GM12878 (cell line): ENCODE measurements around the gene SPAAR. TPM values are rescaled to one million over a fixed set of nuclear protein-coding genes. Genes with fewer than 3 reads are reported as not detected.

ENCODE experiments used
- ATAC-seq: fragments of 200-7000 bp; cut with Tn5 transposase; 3 replicates; pipeline ENCODE4 v1.9.1; 2020; ENCODE audit warnings: mild to moderate bottlenecking, moderate library complexity
- BruUV-seq: library from RNA; stranded (reverse); fragments of 400-500 nt; replicated peaks from 2 replicates; lab custom pipeline; 2021; lab: Mats Ljungman, UMichigan
- CTCF ChIA-PET: fragments of 300-600 bp; sonication (Branson Sonifier 250); formaldehyde crosslinking; extraction: SDS; loops from one replicate; lab custom pipeline; 2021; ENCODE audit warnings: inconsistent platforms; lab: Yijun Ruan, JAX
- POLR2A ChIA-PET: fragments of 350-600 bp; formaldehyde crosslinking; extraction: SDS; loops from one replicate; lab custom pipeline; 2021; ENCODE audit warnings: inconsistent platforms; lab: Charles Lee
- RAD21 ChIA-PET: fragments of 300-600 bp; sonication (Branson Sonifier 250); formaldehyde crosslinking; loops from one replicate; lab custom pipeline; 2023; ENCODE audit warnings: antibody characterized with exemption; ENCODE audit not compliant: unreplicated experiment; lab: Charles Lee
- SMC1A ChIA-PET: fragments of 300-600 bp; sonication (Branson Sonifier 250); formaldehyde crosslinking; loops from one replicate; lab custom pipeline; 2023; ENCODE audit not compliant: unreplicated experiment, uncharacterized antibody; lab: Charles Lee
- DNase-seq: peaks from one replicate; pipeline ENCODE4 v3.0.0-alpha.2; 2011; ENCODE audit warnings: low read depth, low spot score
- FAIRE-seq: peaks from 3 replicates; lab custom pipeline; 2011; peaks lifted over from hg19 to GRCh38; lab: Jason Lieb, UNC
- H2AFZ ChIP-seq: 2 replicates; pipeline ENCODE4 v1.6.0; 2011; ENCODE audit warnings: low read depth, low read length, control low read depth; ENCODE audit not compliant: control insufficient read depth
- H3K27ac ChIP-seq: 2 replicates; pipeline ENCODE4 v1.5.1; 2011; ENCODE audit warnings: control low read depth; ENCODE audit not compliant: control insufficient read depth, insufficient read depth
- H3K27me3 ChIP-seq, 2 experiments: replicated peaks in 1 of 2; 2 replicates each; pipeline versions ENCODE4 v1.6.0 to v1.6.1; 2011; ENCODE audit warnings: low read length in 1 of 2; ENCODE audit not compliant: control insufficient read depth in 2 of 2, insufficient read depth in 2 of 2
- H3K36me3 ChIP-seq, 2 experiments: 2 replicates each; pipeline ENCODE4 v1.5.1; 2011; ENCODE audit warnings: low read length in 1 of 2; ENCODE audit not compliant: control insufficient read depth in 2 of 2, insufficient read depth in 2 of 2
- H3K4me1 ChIP-seq: 2 replicates; pipeline ENCODE4 v1.6.1; 2011; ENCODE audit warnings: mild to moderate bottlenecking, low read length, moderate library complexity, mixed read lengths; ENCODE audit not compliant: control insufficient read depth, insufficient read depth
- H3K4me2 ChIP-seq: 2 replicates; pipeline ENCODE4 v1.6.0; 2011; ENCODE audit warnings: control low read depth; ENCODE audit not compliant: control insufficient read depth, insufficient read depth
- H3K4me3 ChIP-seq: fragments of 200-600 bp; sonication (generic); 2 replicates; pipeline ENCODE4 v1.5.1; 2016
- H3K79me2 ChIP-seq: 2 replicates; pipeline ENCODE4 v1.6.0; 2011; ENCODE audit warnings: low read length; ENCODE audit not compliant: control insufficient read depth, insufficient read depth
- H3K9ac ChIP-seq: 2 replicates; pipeline ENCODE4 v1.8.0; 2011; ENCODE audit warnings: low read length, control low read depth, mixed read lengths; ENCODE audit not compliant: control insufficient read depth, insufficient read depth
- H3K9me3 ChIP-seq: replicated peaks from 3 replicates; pipeline ENCODE4 v1.5.1; 2011; ENCODE audit warnings: mild to moderate bottlenecking, low read length; ENCODE audit not compliant: control insufficient read depth, insufficient read depth
- H4K20me1 ChIP-seq: 2 replicates; pipeline ENCODE4 v1.6.0; 2011; ENCODE audit not compliant: control insufficient read depth, insufficient read depth
- ATF3 ChIP-seq: IDR thresholded peaks from 2 replicates; pipeline ENCODE4 v1.6.1; 2011; ENCODE audit warnings: low read depth, mild to moderate bottlenecking, low read length, moderate library complexity, borderline replicate concordance; ENCODE audit errors: extremely low read depth
- CTCF ChIP-seq, 3 experiments: IDR thresholded peaks in 2 of 3; conservative IDR thresholded peaks in 1 of 3; 2 replicates each; pipeline ENCODE4 v1.5.1; 2011; ENCODE audit warnings: low read depth in 3 of 3, low read length in 3 of 3, mild to moderate bottlenecking in 3 of 3, control low read depth in 2 of 3, moderate library complexity in 2 of 3, inconsistent platforms in 1 of 3, mixed read lengths in 1 of 3; ENCODE audit not compliant: control insufficient read depth in 2 of 3, insufficient read depth in 1 of 3; ENCODE audit errors: extremely low read depth in 1 of 3
- RAD21 ChIP-seq: IDR thresholded peaks from 2 replicates; pipeline ENCODE4 v1.6.1; 2011; ENCODE audit warnings: mild to moderate bottlenecking, low read depth, low read length, moderate library complexity; ENCODE audit not compliant: insufficient read depth
- SMC3 ChIP-seq: IDR thresholded peaks from 2 replicates; pipeline ENCODE4 v1.6.1; 2011; ENCODE audit warnings: low read length, improper control_type of control experiment, borderline replicate concordance
- YY1 ChIP-seq: IDR thresholded peaks from 2 replicates; pipeline ENCODE4 v1.6.1; 2011; ENCODE audit warnings: low read depth, mild to moderate bottlenecking, low read length
- WGBS: methylation state at CpG from one replicate; pipeline ENCODE4 v1.1.6; 2016; ENCODE audit warnings: low lambda C conversion rate; ENCODE audit not compliant: insufficient replicate concordance, insufficient coverage; ENCODE audit errors: missing lambda C conversion rate; 5-methylcytosine and 5-hydroxymethylcytosine counted together
- in situ Hi-C: fragments of 300-500 bp; cut with MboI; formaldehyde crosslinking; loops from 9 replicates; pipeline ENCODE4 v1.14.3; 2018; ENCODE audit warnings: mixed read lengths
- intact Hi-C: fragments of 100-400 bp; cut with micrococcal nuclease; formaldehyde crosslinking; loops from one replicate; pipeline ENCODE4 v1.14.2; 2022; ENCODE audit not compliant: unreplicated experiment
- polyA plus RNA-seq, 11 experiments: library from polyadenylated mRNA; depleted of rRNA in 4 of 11; unstranded in 6 of 11; stranded (reverse) in 5 of 11; fragments of >200 nt; fragmentation: Nextera tagmentation in 4 of 11; fragmentation: Illumina TruSeq in 1 of 11; extraction: Ambion mirVana in 4 of 11; extraction: Trizol in 1 of 11; gene quantifications; 1 replicate in 1 of 11; 2 replicates in 10 of 11; pipeline versions ENCODE4 v1.2.1 to v1.2.3, GENCODE V29; 2011 to 2016; ENCODE audit warnings: inconsistent platforms in 2 of 11, missing spikeins in 2 of 11, low read depth in 1 of 11
- total RNA-seq, 4 experiments: library from RNA; depleted of rRNA in 3 of 4; stranded (reverse); fragments of >200 nt in 3 of 4; fragmentation: Illumina TruSeq in 1 of 4; extraction: Trizol in 1 of 4; gene quantifications; 2 replicates each; pipeline versions ENCODE4 v1.2.1 to v1.2.3, GENCODE V29; 2013 to 2021
- TF ChIP-seq, protein P1 (sequence below): fragments of 450-650 bp; IDR thresholded peaks from 2 replicates; pipeline ENCODE4 v1.6.1; 2016; ENCODE audit warnings: mild to moderate bottlenecking

Gene SPAAR
- total and polyA plus RNA-seq, 10 of the 15 experiments (the other 5 are each of a cell fraction or from before 2014, with no cell fraction given): not detected

DNA sequence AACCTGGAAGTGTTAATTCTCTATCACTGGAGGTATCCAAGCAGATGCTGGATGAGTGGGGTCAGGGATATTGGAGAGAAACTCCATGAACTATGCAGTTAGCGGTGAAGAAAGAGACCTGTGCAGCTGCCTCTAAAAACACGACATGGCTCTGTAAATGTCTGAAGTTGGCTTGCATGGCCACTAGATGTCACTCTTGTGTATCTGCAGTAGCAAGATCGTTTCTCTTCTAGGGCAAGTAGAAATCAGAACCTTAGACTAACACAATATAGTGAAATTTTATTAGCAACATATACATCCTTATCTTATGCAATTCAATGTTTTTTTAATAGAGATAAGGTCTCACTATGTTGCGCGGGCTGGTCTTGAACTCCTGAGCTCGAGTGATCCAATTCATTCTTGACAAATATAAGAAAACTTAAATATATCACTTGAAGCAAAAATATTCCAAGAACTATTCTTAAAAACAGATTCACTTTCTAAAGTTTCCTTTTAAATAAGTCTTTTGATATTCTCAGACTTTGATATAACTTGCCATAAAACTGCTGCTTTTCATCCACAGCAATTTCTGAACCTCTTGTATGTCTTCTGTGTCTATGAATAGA is 45.8 kb downstream of the SPAAR start:
- H3K27me3 ChIP-seq: no peaks in the 10 kb centered on the region; a peak in 1 of 4 replicates
- H3K4me3 ChIP-seq: no peak overlapping the region
- no peak overlapping the region for H3K9ac ChIP-seq
- no peak overlapping the region for H3K27ac ChIP-seq
- H3K36me3 ChIP-seq: no peaks in the 10 kb centered on the region
- ChIA-PET POLR2A (interaction anchor here (0.7 kb wide), 1 partner anchor 512 kb away, joined by 7 read pairs; no protein-coding TSS in a partner anchor), CTCF (interaction anchor here (0.6 to 7.7 kb wide), 20 partner anchors 9 to 557 kb away, joined by 3 to 100 read pairs (median 4); no protein-coding TSS in a partner anchor), RAD21 (interaction anchor here (1.8 kb wide), 1 partner anchor 69 kb away, joined by 16 read pairs; no protein-coding TSS in a partner anchor), SMC1A (interaction anchor here (1.4 to 3.6 kb wide), 3 partner anchors 53 to 72 kb away, joined by 4 to 21 read pairs (median 5); no protein-coding TSS in a partner anchor)
- no peak overlapping the region for H3K4me2 ChIP-seq
- H4K20me1 ChIP-seq: no peaks in the 10 kb centered on the region
- no peaks in the 10 kb centered on the region for H3K9me3 ChIP-seq
- no peak overlapping the region for H2AFZ ChIP-seq
- in situ Hi-C loops (loop anchor here (5.0 kb wide), 1 partner anchor 67 kb away; no protein-coding TSS in a partner anchor), intact Hi-C loops (loop anchor here (1.0 to 2.0 kb wide), 2 partner anchors 68 to 212 kb away; no protein-coding TSS in a partner anchor)
- no peaks in the 10 kb centered on the region for H3K4me1 ChIP-seq
- TF ChIP-seq CTCF (IDR thresholded peaks at IDR 0.05 in 2 of 3, conservative IDR thresholded peaks at IDR 0.05 in 1 of 3; ENCODE audit: control insufficient read depth in 2 of 3, extremely low read depth in 1 of 3, insufficient read depth in 1 of 3, low read depth in 3 of 3, low read length in 3 of 3) (peak; percentile 83 to 87 (median 85)), SMC3 (peak; percentile 70; the same call in 1 of the 2 replicates), RAD21 (peak; percentile 91), ATF3 (no peak), YY1 (peak; percentile 58)
- TF ChIP-seq, protein P1, sequence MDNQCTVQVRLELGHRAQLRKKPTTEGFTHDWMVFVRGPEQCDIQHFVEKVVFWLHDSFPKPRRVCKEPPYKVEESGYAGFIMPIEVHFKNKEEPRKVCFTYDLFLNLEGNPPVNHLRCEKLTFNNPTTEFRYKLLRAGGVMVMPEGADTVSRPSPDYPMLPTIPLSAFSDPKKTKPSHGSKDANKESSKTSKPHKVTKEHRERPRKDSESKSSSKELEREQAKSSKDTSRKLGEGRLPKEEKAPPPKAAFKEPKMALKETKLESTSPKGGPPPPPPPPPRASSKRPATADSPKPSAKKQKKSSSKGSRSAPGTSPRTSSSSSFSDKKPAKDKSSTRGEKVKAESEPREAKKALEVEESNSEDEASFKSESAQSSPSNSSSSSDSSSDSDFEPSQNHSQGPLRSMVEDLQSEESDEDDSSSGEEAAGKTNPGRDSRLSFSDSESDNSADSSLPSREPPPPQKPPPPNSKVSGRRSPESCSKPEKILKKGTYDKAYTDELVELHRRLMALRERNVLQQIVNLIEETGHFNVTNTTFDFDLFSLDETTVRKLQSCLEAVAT: no peak
- WGBS: 5% methylated on average over 6 of the region's 6 CpGs
- H3K79me2 ChIP-seq: no peaks in the 10 kb centered on the region
- ATAC-seq (peak; percentile 88), DNase-seq (no peak), FAIRE-seq (peak; percentile 98)
- BruUV-seq: no TSS peak
